HG03571 (cell line): ENCODE data around the gene MAP2K7.

Experiments
- ATAC-seq: cut with Tn5 transposase; IDR thresholded peaks from one replicate; pipeline ENCODE4 v1.9.1; 2021; ENCODE audit not compliant: unreplicated experiment

Gene MAP2K7

GRCh38 chr19:7866399-7867091 is 37.1 kb upstream of the MAP2K7 start:
- no peak for ATAC-seq

GRCh38 chr19:7867092-7867844 is 36.4 kb upstream of the MAP2K7 start:
- ATAC-seq: no peak

GRCh38 chr19:7868326-7868670 is 35.4 kb upstream of the MAP2K7 start:
- no peak for ATAC-seq

GRCh38 chr19:7868671-7869452 is 34.8 kb upstream of the MAP2K7 start:
- peak; percentile 53 for ATAC-seq

GRCh38 chr19:7869453-7869909 is 34.2 kb upstream of the MAP2K7 start:
- ATAC-seq: peak; percentile 38

GRCh38 chr19:7869910-7870511 is 33.7 kb upstream of the MAP2K7 start:
- no peak for ATAC-seq

GRCh38 chr19:7870571-7871436 is 32.9 kb upstream of the MAP2K7 start:
- no peak for ATAC-seq

GRCh38 chr19:7871437-7872305 is 32.0 kb upstream of the MAP2K7 start:
- ATAC-seq: no peak

GRCh38 chr19:7872306-7873204 is 31.1 kb upstream of the MAP2K7 start:
- no peak for ATAC-seq

GRCh38 chr19:7873304-7874075 is 30.2 kb upstream of the MAP2K7 start:
- no peak for ATAC-seq

GRCh38 chr19:7874076-7874896 is 29.4 kb upstream of the MAP2K7 start, which contains the start of gene PRR36:
Gene PRR36, minus strand, starts transcription at chr19:7874390. Its CDS starts 701 bp downstream, at chr19:7873689.
- ATAC-seq: no peak

- no peak for ATAC-seq
These were observed 28.8 kb upstream of the MAP2K7 start for GRCh38 chr19:7874897-7875273.

- ATAC-seq: no peak
These were observed 26.3 kb upstream of the MAP2K7 start for GRCh38 chr19:7877249-7877836.

GRCh38 chr19:7879111-7879807 is 24.4 kb upstream of the MAP2K7 start:
- no peak for ATAC-seq

GRCh38 chr19:7879836-7880235 is 23.8 kb upstream of the MAP2K7 start:
- no peak for ATAC-seq

- ATAC-seq: no peak
These were observed 21.8 kb upstream of the MAP2K7 start for GRCh38 chr19:7881910-7882309.
